ENCODE results near the gene FAM187B. TPM values are rescaled to one million over a fixed set of nuclear protein-coding genes. Genes with fewer than 3 reads are reported as not detected.

Gene FAM187B
- total and polyA plus RNA-seq, 2 of the 8 experiments (the other 6 are each of a cell fraction or from before 2014, with no cell fraction given) = not detected

DNA sequence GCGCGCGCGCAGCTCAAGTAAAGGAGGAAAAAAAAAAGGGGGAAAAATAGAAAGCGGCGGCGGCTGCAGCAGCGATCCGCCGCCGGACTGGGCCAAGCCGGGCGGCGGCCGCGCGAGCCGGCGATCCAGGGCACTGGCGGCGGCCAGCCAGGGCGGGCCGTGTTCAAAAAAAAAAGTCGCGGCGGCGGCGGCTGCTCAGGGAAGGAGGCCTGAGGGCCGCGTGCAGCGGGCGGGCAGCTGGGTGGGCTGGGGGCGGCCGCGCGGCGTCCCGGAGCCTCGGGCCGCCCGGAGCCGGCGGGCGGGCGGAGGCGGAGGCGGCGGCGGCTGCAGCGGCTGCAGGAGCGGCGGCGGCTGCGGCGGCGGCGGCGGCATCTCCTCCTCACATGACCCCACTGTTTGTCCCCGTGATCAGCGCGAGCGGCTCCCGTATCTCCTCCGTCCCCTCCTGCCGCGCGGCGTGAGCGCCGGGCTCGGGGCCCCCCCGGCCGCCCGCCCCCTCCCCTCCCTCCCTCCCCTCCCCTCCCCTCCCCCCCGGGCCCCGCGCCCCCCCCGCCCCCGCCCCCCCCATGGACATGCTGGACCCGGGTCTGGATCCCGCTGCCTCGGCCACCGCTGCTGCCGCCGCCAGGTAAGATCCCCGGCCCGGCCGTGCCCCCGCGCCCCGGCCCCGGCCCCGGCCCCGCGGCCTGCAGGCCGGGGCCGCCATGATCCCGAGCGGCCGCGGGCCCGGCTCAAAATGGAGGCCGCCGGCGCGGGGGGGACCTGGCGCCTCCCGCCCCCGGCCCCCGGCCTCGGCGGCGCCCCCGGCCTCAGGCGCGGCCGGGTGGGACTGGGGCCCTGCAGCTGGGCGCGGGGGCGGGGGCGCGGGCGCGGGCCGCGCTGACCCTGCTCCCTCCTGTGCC is 40.2 kb upstream of the FAM187B start, which contains the start of gene USF2:
Gene USF2, plus strand, starts transcription at position 427 of the 902 bp plus-strand sequence. Its CDS starts 140 bp downstream, at position 567.
- H4K20me1 ChIP-seq (replicated peaks in 1 of 2; ENCODE audit: control insufficient read depth in 1 of 2, insufficient read depth in 2 of 2, low read length in 2 of 2) = peaks cover 2 to 21% of the 10 kb centered on the region in 2 experiments
- peak within 1 kb of the TSS; percentile 58 for H4K5ac ChIP-seq (ENCODE audit: insufficient read length, low read depth, low read length)
- no peak within 1 kb of the TSS for H3K14ac ChIP-seq (ENCODE audit: insufficient read length)
- H2AK5ac ChIP-seq (ENCODE audit: low read depth, low read length) = no peak within 1 kb of the TSS
- H3K4me2 ChIP-seq (ENCODE audit: insufficient read depth in 1 of 2, low read depth in 2 of 2, low read length in 2 of 2) = peak within 1 kb of the TSS; percentile 75 to 83
- no peak within 1 kb of the TSS for H4K91ac ChIP-seq (replicated peaks; ENCODE audit: insufficient read length, low read length)
- peak within 1 kb of the TSS; percentile 93 for H3K27ac ChIP-seq (ENCODE audit: low read depth, low read length)
- no peak within 1 kb of the TSS for H2AFZ ChIP-seq (ENCODE audit: low read length)
- TF ChIP-seq, protein P1, sequence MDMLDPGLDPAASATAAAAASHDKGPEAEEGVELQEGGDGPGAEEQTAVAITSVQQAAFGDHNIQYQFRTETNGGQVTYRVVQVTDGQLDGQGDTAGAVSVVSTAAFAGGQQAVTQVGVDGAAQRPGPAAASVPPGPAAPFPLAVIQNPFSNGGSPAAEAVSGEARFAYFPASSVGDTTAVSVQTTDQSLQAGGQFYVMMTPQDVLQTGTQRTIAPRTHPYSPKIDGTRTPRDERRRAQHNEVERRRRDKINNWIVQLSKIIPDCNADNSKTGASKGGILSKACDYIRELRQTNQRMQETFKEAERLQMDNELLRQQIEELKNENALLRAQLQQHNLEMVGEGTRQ (IDR thresholded peaks at IDR 0.05; ENCODE audit: low read length) = peak; percentile 68
- no peak for TF ChIP-seq RNF2 (IDR thresholded peaks at IDR 0.05; ENCODE audit: borderline replicate concordance, low read depth, low read length, missing control alignments, poor library complexity, severe bottlenecking)
- peak; percentile 50 for TF ChIP-seq TAF1 (IDR thresholded peaks at IDR 0.05; ENCODE audit: low read depth, low read length)
- no peak for TF ChIP-seq POLR2A (IDR thresholded peaks at IDR 0.05; ENCODE audit: control extremely low read depth in 1 of 2, low read depth in 2 of 2, low read length in 2 of 2)
- peak; percentile 49; the same call in 1 of the 2 replicates for TF ChIP-seq PHF8 (conservative IDR thresholded peaks at IDR 0.05; ENCODE audit: low read depth, low read length)
- FAIRE-seq = no peak
- H3K56ac ChIP-seq (replicated peaks; ENCODE audit: insufficient read length, low read depth, low read length) = no peak within 1 kb of the TSS
- H3K9me3 ChIP-seq (ENCODE audit: insufficient read depth in 2 of 2, low read depth in 1 of 2, low read length in 1 of 2) = no peaks in the 10 kb centered on the region
- ChIA-PET CTCF (ENCODE audit: partially characterized antibody) (interaction anchor here (1.0 to 2.2 kb wide), 8 partner anchors 9 to 238 kb away, joined by 3 to 14 read pairs (median 4); no protein-coding TSS in a partner anchor), POLR2A (ENCODE audit: partially characterized antibody) (interaction anchor here (0.6 to 10.5 kb wide), 9 partner anchors 12 to 145 kb away, joined by 3 to 146 read pairs (median 4); partner anchors contain the start of genes FXYD5, HAMP and LSR)
- peak within 1 kb of the TSS; percentile 92 for H4K8ac ChIP-seq (ENCODE audit: extremely low read depth, insufficient read depth, low read length)
- peak within 1 kb of the TSS; percentile 32 to 77 (median 59) for H3K4me3 ChIP-seq (ENCODE audit: extremely low read depth in 1 of 4, insufficient read depth in 2 of 4, low read depth in 3 of 4, low read length in 4 of 4)
- H3K23ac ChIP-seq (ENCODE audit: insufficient read length) = no peak within 1 kb of the TSS
- WGBS, 2 experiments (ENCODE audit: extremely low coverage in 1 of 2, insufficient coverage in 1 of 2, insufficient read length in 1 of 2, insufficient replicate concordance in 2 of 2, low coverage in 1 of 2, low lambda C conversion rate in 2 of 2, missing lambda C conversion rate in 1 of 2) = 0% methylated on average over 3 of the region's 126 CpGs; no CpG with 5 or more reads in 1 of the 2 experiments
- no peak for DNase-seq (ENCODE audit: low read depth in 1 of 2, low spot score in 2 of 2)
- H3K4ac ChIP-seq (replicated peaks; ENCODE audit: insufficient read length, low read depth, low read length) = no peak within 1 kb of the TSS
- H3K23me2 ChIP-seq (ENCODE audit: low read depth, low read length) = no peaks in the 10 kb centered on the region; the same call in 1 of the 2 replicates
- H3K4me1 ChIP-seq (replicated peaks in 1 of 4; ENCODE audit: control insufficient read depth in 3 of 4, insufficient read depth in 4 of 4, low read length in 3 of 4) = peaks cover 0 to 14% (median 8%) of the 10 kb centered on the region in 4 experiments; a peak in 5 of 7 replicates
- peak within 1 kb of the TSS; percentile 75; the same call in 1 of the 2 replicates for H2BK5ac ChIP-seq (ENCODE audit: low read depth, low read length)
- H3K9ac ChIP-seq (replicated peaks in 1 of 4; ENCODE audit: extremely low read depth in 1 of 4, low read depth in 3 of 4, low read length in 3 of 4) = peak within 1 kb of the TSS; percentile 56 to 93 (median 87); a peak in 6 of 7 replicates
- H2BK120ac ChIP-seq (replicated peaks; ENCODE audit: low read depth, low read length) = no peak within 1 kb of the TSS
- no peak within 1 kb of the TSS for H2BK20ac ChIP-seq (ENCODE audit: low read length)
- no peak within 1 kb of the TSS for H2BK12ac ChIP-seq (ENCODE audit: low read depth, low read length)
- no peak within 1 kb of the TSS; the same call in none of the 2 replicates for H3K18ac ChIP-seq (ENCODE audit: extremely low read depth, low read length)
- H3K79me2 ChIP-seq (ENCODE audit: control insufficient read depth in 1 of 2, insufficient read depth in 2 of 2, low read length in 2 of 2) = 0 out of 4 replicates have a peak, but pooled peaks cover 0 to 5% of the 10 kb centered on the region in 2 experiments
- H3K27me3 ChIP-seq (replicated peaks in 1 of 4; ENCODE audit: control insufficient read depth in 3 of 4, extremely low read depth in 1 of 4, insufficient read depth in 3 of 4, low read length in 3 of 4) = no peaks in the 10 kb centered on the region
- H3K79me1 ChIP-seq (ENCODE audit: low read depth, low read length) = peaks cover 6% of the 10 kb centered on the region; the same call in 1 of the 2 replicates
- peaks cover 15 to 36% (median 28%) of the 10 kb centered on the region in 4 experiments; a peak in 7 of 8 replicates for H3K36me3 ChIP-seq (ENCODE audit: control insufficient read depth in 2 of 4, insufficient read depth in 4 of 4, low read length in 3 of 4)
- H2BK15ac ChIP-seq (ENCODE audit: low read length) = no peak within 1 kb of the TSS
